ENCODE data around the gene RBMS1.

The RBMS1 gene

GRCh38 chr2:160249876-160250275 lies 243.7 kb downstream of the RBMS1 start:
- no peak for DNase-seq (ENCODE audit: low read depth)

DNA sequence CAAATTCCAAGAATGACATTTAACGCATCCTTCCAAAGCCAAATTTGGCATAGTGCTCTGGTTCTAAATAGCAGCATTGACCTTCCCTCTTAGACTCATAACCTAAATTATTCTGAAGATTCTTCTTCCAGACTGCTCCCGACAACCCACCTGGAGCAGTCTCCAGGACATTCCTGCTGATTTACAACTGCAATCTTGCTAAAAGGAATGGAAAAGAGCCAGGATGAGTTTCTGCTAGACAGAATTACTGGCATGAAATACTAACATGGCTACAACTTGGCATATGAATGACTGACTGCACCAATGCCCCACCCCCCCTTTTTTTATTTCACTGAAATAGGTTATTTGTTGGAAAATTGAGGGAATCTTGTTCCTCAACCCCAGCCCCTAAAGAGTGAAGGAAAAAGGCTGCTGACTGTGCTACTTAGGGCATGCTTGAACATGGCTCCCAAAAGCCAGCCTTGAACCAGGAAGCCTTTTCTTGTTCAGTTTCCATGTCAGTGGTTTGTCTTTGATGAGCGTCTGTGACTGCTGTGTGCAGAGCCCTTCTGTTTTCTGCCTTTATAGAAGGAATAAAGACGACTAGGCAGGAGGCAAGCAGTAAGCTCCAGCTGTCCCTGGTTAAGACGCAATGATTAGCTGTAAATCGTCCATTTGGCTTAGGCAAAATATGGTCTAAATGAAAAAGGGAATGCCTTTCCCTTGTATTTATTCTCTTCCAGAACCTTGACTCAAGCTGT lies 246.1 kb downstream of the RBMS1 start:
- DNase-seq (ENCODE audit: low read depth), result no peak

DNA sequence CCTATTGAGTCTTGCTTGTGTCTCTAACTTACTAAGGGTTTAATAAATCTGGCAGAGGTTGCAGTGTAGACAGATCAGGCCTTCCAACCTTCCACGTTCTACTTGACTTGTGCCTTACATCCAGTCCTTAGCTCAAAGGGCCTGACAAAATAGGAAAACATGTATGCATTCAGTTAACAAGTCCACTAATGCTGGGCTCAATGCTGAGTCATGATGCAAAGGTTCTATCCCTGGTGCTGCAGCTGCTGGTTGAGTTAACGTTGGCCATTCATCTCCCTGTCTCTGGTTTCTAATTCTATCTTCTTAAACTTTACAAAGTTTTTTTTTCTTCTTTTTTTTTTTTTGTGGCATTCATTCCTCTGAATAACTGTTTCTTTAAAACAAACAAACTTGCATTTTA lies 247.3 kb downstream of the RBMS1 start:
- no peak for DNase-seq (ENCODE audit: low read depth)

- DNase-seq (ENCODE audit: low read depth), result no peak
Observed at GRCh38 chr2:160245614-160246155, 247.9 kb downstream of the RBMS1 start.

- no peak for DNase-seq (ENCODE audit: low read depth)
Observed at GRCh38 chr2:160242893-160243564, 250.6 kb downstream of the RBMS1 start.

DNA sequence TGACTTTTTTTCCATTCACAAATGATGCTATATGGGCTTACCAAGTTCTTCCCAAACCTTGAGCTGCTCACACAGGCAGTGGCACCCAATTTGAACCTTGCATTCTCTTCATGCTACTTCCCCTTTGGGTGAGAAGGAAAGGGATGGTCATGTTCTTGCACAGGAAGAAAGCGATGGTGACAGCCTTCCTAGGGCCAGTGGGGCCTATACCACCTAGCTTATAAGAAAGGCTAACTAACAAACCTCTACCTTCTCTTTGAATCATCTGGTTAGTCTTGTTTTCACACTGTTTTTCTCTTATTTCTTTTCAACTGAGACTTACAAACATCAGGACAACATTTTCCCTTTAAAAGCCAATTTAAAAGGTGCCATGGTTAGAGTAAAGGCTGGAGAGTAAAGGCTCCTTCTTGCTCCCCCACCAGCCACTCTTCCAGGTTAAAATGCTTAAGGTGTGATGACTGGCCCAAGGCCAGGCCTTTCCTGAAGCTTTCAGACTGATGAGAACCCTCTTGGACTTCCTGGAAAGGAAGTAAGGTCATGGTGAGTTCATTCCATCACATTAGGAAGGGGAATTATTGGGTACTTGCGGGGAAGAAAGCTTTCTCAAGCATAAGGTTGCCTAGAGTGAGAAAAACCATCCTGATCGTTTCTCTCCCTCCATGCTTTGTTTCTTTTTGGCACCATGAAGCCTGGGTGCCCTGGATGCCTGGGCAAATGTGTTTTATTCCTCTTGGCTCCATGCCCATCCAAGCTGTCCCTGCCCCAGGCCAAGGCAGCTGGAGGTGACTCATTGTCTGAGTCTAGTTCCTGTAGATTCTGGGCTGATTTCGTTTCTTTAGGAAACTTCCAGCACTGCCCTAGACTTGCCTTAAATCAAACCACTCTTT lies 252.1 kb downstream of the RBMS1 start:
- no peak for DNase-seq (ENCODE audit: low read depth)

- no peak for DNase-seq (ENCODE audit: low read depth)
Observed at GRCh38 chr2:160239436-160239835, 254.2 kb downstream of the RBMS1 start.

DNA sequence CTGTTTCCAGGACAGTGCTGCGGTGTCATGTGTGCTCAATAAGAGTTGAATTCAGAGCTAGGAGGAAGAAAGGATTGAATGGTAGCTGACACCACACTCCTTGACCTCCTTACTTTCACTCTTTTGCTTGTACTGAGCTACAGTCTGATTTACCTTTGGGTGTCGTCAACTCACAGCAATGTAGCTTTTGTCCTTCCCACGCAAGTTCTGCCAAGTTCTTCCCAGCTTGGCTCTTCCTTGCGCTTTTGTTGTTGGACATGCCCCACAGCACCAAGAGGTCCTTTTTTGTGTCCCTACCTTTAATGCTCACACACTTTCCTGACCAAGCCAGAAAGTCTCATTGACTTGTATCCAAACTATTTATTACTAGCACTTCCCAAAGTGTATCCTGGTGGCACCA lies 255.2 kb downstream of the RBMS1 start:
- DNase-seq (ENCODE audit: low read depth), result no peak

DNA sequence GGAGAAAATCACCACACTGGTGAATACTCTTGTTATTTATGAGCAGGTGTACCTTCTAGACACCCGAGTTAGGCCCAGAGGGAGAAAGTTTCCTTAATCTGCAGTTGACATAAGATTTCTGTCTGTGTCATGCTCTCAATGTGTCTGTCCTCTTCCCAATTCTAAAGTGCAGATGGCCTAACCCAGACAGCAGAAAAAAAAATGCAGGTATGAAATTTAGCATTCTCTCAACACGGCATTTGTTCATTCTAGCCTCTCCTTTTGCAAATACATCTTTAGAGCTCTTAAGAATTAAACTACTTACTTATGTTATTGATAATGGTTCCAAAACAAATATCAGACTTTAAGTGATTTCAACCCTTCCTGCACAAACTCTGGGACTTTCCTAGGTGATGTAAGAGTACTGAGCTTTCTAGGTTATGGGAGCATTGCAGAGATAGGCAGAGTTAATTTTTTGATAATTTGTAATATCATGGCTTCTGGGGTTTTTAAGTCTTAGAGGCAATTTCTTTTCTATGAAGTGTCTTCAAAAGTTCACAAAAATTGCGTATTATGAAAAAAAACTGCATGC lies 260.6 kb downstream of the RBMS1 start:
- DNase-seq (ENCODE audit: low read depth), result no peak

DNA sequence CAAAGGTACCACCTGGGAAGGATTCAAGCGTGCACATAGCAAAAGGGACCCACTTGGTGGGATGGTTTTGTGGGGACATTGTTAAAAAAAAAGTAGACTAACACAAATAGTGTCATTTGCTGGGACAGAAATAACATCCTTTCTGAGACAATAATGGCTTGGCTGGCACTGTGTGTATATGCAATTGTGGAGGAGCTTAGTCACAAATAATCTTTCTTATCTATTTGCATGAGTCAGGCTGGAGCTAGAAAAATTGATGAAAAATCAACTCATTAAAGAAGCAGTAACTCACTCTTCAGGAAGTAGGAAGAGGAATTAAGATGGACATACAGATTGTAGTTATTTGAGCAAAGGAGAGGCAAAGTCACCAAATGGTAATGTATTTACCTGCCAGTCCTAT lies 264.0 kb downstream of the RBMS1 start:
- DNase-seq (ENCODE audit: low read depth), result no peak

- no peak for DNase-seq (ENCODE audit: low read depth)
Observed at GRCh38 chr2:160228141-160228917, 265.3 kb downstream of the RBMS1 start.

DNA sequence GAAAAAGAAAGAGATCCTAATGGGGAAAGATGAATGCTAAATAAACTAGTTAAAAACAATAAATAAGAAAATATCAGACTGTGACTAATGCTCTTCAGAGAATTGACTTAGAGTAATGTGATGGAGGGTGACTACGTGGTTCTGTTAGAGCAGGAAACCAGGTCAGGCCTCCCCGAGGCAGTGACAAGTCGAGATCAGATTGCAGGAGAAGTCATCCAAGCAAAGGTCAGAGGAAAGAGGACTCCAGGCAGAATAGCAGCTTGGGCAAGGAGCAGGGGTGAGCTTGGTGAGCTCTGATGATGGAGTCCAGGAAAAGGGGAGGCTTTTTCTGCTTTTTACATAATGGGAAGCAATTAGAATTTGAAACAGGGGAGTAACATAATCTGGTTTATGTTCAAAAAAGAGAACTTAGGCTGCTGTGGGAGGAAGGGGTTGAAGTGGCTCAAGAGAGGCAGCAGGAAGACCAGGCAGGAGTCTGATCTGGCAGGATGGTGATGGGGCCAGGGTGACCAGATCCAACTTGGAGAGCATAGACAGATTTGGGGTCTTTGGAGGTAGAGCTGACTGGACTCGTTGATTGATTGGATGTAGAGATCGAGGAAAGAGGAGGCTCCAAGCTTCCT lies 266.2 kb downstream of the RBMS1 start:
- DNase-seq (ENCODE audit: low read depth), result no peak

GRCh38 chr2:160226367-160226766 lies 267.2 kb downstream of the RBMS1 start:
- no peak for DNase-seq (ENCODE audit: low read depth)

DNA sequence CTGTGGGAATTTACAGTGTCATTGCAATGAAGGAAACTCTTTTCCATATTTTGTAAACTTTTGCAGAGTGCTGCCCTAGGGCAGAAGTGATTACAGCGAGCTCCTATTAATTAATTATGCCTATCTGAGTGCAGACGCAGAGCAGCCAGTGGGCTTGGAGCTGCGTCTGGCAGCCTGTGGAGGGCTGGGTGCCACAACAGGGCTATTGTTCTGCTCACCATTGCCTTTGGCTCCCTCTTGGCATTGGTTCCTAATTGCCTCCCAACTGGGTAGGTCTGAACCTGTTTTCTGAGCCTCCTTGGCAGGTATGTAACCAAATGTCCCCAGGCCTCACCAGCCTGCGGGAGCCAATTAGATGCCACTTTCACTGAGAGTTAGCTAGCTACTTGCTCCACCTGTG lies 267.9 kb downstream of the RBMS1 start:
- no peak for DNase-seq (ENCODE audit: low read depth)

DNA sequence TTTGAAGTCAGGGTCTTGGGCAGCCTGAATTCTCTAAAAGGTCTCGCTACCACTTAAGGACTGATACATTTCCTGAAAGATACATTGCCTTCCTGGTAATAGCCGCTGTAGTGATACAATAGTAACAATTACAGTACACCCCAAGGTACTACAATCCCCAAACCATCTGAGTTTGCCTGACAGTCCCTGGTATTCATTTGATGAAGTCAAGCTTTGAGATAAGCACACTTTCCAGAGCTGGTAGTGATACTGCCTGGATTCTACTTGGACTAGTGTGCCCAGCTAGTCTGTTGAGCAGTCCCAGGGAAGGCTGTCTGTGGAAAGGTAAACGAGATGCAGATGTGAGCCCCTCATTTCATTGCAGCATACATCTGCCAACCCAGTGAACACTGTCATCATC lies 269.1 kb downstream of the RBMS1 start:
- no peak for DNase-seq (ENCODE audit: low read depth)

GRCh38 chr2:160224060-160224459 lies 269.5 kb downstream of the RBMS1 start:
- DNase-seq (ENCODE audit: low read depth), result no peak

GRCh38 chr2:160223560-160223959 lies 270.0 kb downstream of the RBMS1 start:
- no peak for DNase-seq (ENCODE audit: low read depth)

DNA sequence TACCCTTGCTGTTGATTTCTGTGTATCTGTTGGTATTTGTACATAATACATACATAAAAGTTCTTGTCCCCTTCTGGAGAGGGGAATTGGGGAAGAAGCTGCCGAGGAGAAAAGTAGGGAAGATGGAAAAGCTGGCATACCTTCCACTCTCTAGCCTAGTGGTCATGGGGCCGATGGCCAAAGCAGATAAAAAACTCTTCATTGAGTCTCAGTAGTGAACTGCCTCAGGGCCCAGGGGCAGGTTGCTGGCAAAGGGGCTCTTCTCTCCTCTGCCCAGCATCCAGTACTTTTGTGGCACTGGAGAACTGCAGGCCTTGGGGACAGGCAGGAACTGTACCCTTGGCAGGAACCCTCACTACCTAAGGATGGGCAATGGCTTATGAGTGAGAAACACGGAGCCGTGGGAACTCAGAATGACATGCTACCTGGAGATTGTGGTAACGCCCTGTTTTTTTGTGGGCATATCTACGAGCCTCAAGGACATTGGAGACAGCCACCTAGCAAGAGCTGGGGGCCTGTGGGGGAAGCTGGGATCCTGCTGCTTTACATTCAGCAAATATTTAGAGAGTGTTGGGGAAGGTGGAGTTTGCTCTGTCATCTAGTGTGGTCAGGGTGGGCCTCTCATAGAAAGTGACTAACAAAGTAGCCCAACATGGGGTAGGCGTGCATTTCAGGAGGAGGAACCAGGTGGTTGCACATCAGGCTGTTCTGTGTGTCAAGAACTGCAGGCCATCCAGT lies 270.9 kb downstream of the RBMS1 start:
- no peak for DNase-seq (ENCODE audit: low read depth)

All from stimulated activated CD8-positive, alpha-beta memory T cell treated with anti-CD3 and anti-CD28 coated beads, Interleukin-15, amount 100 ng/mL, for 1 hour (primary cell).